Kidney tubule cell (primary cell): Measurements from ENCODE around the gene KCNH5.
"Not testable (repeated sequence)": the region's sequence is repeated elsewhere in the genome, so short reads cannot be mapped to it uniquely, and the experiment has no call there.

ENCODE experiments used
- DNase-seq: peaks from one replicate; pipeline ENCODE4 v3.0.0-alpha.2; 2018; ENCODE audit warnings: low spot score

Gene KCNH5

DNA sequence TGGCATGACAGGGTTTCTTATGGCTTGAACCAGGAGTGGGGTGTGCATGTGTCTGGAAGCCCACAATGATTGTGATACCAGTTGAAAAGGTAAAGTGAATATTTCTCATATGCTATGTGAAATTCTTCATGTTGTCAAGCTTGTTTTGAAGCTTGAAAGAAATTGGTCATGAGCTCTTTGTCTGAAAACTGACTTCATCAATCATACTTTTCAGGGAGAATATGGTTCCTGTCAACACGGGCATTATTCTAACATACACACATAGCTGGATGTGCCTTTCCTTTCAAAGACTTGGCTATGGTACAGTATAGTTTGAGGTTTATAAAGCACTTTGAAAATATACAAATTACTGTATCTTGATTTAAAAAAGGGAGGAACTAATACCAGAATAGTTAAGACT lies 158.8 kb downstream of the KCNH5 start:
- no peak for DNase-seq

DNA sequence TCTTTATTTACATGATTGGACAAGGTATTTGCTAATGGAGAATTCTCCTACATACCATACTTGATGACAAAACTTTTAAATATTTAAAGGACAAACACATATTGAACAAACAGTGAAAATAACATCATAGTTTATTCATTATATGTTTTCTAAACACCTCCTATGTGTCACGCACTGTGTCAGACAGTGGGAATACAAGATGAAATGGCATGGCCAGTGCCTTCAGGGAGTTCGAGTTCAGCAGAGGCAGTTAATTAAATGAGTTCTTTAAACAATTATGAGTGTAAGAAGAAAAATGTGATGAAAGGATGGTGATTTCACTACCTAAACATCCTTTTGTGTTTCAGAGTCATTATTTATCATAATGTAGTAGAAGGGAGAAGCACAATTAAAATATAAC lies 159.8 kb downstream of the KCNH5 start:
- no peak for DNase-seq

GRCh38 chr14:62882967-62883366 lies 162.3 kb downstream of the KCNH5 start:
- DNase-seq: no peak

DNA sequence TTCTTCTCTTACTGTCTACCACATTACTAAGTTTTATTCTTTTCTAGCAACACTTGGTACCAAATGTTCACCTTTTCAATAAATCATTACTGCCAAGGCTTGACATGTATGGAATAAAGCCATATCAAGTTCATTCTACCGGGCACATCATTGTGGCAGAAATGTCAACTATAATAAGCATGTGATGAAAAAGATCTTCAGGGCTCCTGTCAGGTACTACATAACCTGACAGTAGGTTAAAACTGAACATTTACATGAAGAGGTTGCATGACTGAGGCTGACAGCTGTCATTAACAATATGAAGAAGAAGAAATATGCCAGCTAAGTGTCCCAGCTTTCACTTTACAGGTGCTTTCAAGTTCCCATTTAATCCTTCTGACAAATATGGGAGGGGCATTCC lies 178.9 kb downstream of the KCNH5 start:
- no peak for DNase-seq

DNA sequence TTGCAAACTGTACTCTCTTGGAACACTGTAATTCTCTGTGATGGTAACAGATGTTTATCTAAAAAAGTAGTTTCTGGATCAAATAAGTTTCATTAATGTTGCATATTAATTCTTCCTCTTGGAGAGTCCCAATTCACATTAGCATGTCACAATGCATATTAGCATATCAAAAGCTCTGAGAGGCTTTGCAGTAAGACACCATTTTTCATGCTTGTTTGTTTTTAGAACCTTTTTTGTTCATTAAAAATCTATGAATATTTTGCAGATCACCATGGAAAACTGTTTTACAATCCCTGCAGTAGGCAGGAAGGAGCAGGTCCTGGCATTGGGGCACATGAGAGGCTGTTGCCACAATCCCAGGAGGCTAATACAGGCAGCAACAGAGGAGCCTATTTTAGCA lies 180.7 kb downstream of the KCNH5 start:
- DNase-seq: no peak

DNA sequence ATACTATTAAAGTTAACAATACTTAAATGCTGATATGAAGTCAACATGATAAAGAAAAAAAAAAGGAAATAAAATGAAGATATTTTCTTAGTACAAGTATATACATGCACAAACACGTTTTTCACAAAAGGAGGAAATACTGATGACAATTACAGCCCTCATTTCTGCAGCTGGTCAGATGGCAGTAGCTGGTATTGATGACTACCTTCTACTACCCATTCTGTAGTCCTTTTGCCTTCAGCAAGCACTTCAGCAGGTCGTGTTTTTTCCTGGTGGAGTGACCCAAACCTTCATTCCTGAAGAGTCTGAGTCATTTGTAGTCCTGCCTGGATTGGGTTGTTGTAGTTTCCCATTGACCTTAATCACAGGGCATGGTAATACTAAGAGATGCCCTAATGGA lies 187.2 kb downstream of the KCNH5 start:
- DNase-seq: not testable (repeated sequence)

GRCh38 chr14:62854951-62855350 lies 190.3 kb downstream of the KCNH5 start:
- no peak for DNase-seq

GRCh38 chr14:62847168-62847567 lies 198.1 kb downstream of the KCNH5 start:
- no peak for DNase-seq

DNA sequence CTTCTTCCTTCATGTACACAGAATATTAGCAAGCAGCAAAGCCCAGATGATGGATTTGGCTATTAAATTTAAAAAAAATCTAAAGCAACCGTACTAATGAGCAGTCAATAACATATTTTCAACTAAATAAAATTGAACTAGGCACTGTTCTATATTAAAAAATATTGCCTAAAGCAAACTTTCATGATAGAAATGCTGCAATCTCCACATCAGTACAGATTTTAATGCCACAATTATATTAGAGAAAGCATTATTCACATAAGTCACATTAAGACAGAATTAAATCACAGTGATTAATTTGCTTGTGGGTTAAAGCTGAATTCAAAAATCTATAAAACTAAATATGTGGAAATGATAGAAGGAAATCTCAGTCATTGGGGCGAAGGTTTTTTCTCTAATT lies 200.7 kb downstream of the KCNH5 start:
- DNase-seq: no peak

DNA sequence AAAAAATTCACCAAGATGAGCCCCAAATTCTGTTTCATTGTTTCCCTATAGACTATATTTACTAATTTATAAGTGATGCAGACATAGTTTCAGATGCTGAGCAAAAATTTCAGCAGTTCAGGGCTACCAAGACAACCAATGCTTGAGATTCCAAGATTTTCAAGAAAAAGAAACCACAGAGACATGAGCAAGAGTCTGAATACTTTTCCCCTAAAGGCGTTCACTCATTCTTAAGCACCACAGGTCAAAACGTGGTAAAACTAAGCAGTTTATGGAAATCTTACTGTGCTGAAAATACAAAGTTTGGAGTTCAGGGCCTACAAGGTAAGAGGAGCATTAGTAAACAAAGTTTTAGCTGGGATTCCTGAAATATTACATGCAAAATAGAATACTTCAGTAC lies 221.2 kb downstream of the KCNH5 start:
- DNase-seq: no peak

DNA sequence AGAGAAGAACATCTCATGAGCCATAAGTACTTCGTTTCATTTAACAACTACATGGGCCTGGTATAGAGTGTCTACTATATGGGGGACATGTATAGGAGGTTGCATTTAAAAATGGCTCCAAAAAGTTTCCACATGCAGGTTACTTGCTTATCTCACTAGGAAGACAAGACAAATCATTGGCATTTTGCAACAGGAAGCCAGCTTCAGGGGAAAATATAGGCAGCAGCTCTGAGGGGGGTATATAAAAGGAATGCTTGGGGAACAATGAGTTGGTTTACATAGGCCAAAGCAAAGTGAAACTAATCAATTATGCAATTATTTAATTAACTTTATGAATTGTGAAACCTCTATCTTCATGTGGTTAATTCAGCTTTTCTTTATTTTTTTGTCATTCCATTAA lies 225.3 kb downstream of the KCNH5 start:
- no peak for DNase-seq

GRCh38 chr14:62807636-62808035 lies 237.6 kb downstream of the KCNH5 start:
- no peak for DNase-seq

GRCh38 chr14:62800577-62800976 lies 244.7 kb downstream of the KCNH5 start:
- no peak for DNase-seq

DNA sequence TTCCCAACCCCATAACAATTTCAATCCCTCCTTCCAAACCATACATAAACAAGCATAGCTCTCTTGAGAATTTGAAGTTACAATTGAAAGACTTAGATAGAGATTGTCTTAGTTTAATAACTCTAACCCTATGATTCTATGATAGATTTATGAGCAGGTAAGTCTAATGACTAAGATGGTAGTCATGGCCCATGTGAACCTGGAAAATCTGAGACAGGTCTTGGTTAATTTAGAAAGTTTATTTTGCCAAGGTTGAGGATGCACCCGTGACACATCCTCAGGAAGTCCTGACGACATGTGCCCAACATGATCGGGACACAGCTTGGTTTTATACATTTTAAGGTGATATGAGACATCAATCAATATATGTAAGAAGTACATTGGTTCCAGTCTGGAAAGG lies 248.8 kb downstream of the KCNH5 start:
- no peak for DNase-seq

DNA sequence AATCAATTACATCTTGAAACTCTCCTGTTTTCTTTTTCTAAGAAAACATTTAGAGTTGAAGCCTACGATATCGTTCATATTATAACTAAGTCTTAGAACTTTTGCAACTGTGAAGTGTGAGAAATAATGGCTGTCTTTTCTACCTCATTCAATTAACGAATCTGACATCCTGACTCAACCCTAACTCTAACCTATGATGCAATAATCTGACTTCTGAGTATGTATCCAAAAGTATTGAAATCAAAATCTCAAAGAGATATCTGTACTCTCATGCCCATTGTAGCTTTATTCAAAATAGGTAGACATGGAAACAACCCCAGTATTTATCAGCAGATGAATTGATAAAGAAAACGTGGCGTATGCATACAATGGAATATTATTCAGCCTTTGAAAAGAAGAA lies 252.7 kb downstream of the KCNH5 start:
- no peak for DNase-seq

- not testable (repeated sequence) for DNase-seq
Measured at GRCh38 chr14:62781328-62781727, 263.9 kb downstream of the KCNH5 start.

- no peak for DNase-seq
Measured at GRCh38 chr14:62778852-62779251, 266.4 kb downstream of the KCNH5 start.

GRCh38 chr14:62778310-62778709 lies 266.9 kb downstream of the KCNH5 start:
- DNase-seq: no peak

DNA sequence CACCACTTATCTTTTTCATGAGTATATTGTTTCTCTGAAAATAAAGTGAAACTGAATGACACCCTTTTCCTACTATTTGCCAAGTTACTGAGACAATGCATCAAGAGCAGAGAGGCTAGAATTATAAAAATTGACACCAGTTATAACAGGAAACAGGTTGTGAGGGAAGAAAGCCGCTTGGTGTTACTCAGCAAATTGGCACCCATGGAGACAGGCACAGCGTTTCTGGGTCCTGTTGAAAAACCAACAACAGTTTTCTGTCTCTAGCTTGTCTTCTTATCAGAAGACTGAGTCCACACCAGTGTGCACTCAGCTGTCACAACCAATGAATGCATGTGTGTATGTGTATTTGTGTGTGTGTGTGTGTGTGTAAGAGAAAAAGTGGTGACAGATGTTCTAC lies 267.7 kb downstream of the KCNH5 start:
- no peak for DNase-seq

GRCh38 chr14:62776300-62776699 lies 269.0 kb downstream of the KCNH5 start:
- DNase-seq: no peak

GRCh38 chr14:62768753-62769152 lies 276.5 kb downstream of the KCNH5 start:
- no peak for DNase-seq

DNA sequence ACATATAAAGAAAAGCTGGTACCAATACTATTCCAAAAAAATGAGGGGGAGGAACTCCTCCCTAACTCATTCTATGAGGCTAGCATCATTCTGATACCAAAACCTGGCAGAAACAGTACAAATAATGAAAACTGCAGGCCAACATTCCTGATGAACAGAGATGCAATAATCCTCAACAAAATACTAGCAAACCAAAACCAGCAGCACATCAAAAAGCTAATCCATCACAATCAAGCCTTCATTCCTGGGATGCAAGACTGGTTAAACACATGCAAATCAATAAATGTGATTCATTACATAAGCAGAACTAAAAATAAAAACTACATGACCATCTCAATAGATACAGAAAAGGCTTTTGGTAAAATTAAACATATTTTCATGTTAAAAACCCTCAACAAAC lies 281.3 kb downstream of the KCNH5 start:
- no peak for DNase-seq

GRCh38 chr14:62759796-62760195 lies 285.5 kb downstream of the KCNH5 start:
- DNase-seq: no peak

- DNase-seq: not testable (repeated sequence)
Measured at GRCh38 chr14:62746881-62747280, 298.4 kb downstream of the KCNH5 start.

DNA sequence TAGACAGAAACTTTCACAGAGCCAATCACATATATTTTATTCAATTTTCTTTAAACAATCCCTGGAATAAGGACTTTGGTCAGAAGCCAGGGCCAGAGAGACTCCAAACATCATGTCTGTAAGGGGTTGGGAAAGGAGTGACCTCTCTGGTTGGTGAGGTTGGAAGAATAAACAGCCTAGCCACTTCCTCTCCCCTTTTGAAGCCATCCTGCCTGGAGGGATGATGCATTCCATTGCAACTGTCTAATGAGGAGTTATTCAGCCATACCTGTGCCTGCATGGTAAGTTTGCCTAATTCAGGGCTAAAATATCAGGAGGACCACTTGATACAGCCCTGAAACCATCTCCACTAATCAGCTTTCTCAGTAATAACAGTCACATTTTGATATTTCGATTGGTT lies 299.8 kb downstream of the KCNH5 start:
- no peak for DNase-seq
